BE2C (cell line): Measurements from ENCODE around the gene SLC29A1.

Experiments used
- DNase-seq: peaks from one replicate; pipeline ENCODE4 v3.0.0-alpha.2; 2020
- H3K27me3 ChIP-seq: fragments of 250-450 bp; sonication (Bioruptor Pico); 2 replicates; pipeline ENCODE4 v1.5.1; 2020; ENCODE audit warnings: mild to moderate bottlenecking
- H3K36me3 ChIP-seq: fragments of 250-450 bp; sonication (Bioruptor Pico); 2 replicates; pipeline ENCODE4 v1.5.1; 2020; ENCODE audit warnings: mild to moderate bottlenecking
- H3K4me1 ChIP-seq: fragments of 250-450 bp; sonication (Bioruptor Pico); 2 replicates; pipeline ENCODE4 v1.5.1; 2020
- H3K4me3 ChIP-seq: 2 replicates; pipeline ENCODE4 v1.5.1; 2011; ENCODE audit warnings: low read depth, low read length
- H3K9me3 ChIP-seq: fragments of 250-450 bp; sonication (Bioruptor Pico); 2 replicates; pipeline ENCODE4 v1.5.1; 2020
- CTCF ChIP-seq: IDR thresholded peaks from 2 replicates; pipeline ENCODE4 v1.5.1; 2012; ENCODE audit warnings: mild to moderate bottlenecking, low read depth, low read length

Gene SLC29A1

GRCh38 chr6:44201200-44201599, 22.2 kb upstream of the SLC29A1 start:
- H3K36me3 ChIP-seq = no peaks in the 10 kb centered on the region
- no peak for TF ChIP-seq CTCF
- no peaks in the 10 kb centered on the region for H3K9me3 ChIP-seq
- H3K27me3 ChIP-seq = no peaks in the 10 kb centered on the region
- no peak for DNase-seq
- H3K4me3 ChIP-seq = no peak overlapping the region
- H3K4me1 ChIP-seq = no peaks in the 10 kb centered on the region

- DNase-seq = no peak
- Histone ChIP-seq H3K36me3 (no peaks in the 10 kb centered on the region), H3K27me3 (no peaks in the 10 kb centered on the region), H3K9me3 (no peaks in the 10 kb centered on the region), H3K4me3 (no peak overlapping the region), H3K4me1 (no peaks in the 10 kb centered on the region)
- no peak for TF ChIP-seq CTCF
Measured at GRCh38 chr6:44201638-44202303, 21.6 kb upstream of the SLC29A1 start.

GRCh38 chr6:44202332-44202971, 20.9 kb upstream of the SLC29A1 start:
- Histone ChIP-seq H3K4me1 (no peaks in the 10 kb centered on the region), H3K9me3 (no peaks in the 10 kb centered on the region), H3K36me3 (no peaks in the 10 kb centered on the region), H3K4me3 (no peak overlapping the region), H3K27me3 (no peaks in the 10 kb centered on the region)
- TF ChIP-seq CTCF = no peak
- DNase-seq = no peak

- Histone ChIP-seq H3K4me3 (no peak overlapping the region), H3K27me3 (no peaks in the 10 kb centered on the region), H3K4me1 (no peaks in the 10 kb centered on the region), H3K9me3 (no peaks in the 10 kb centered on the region), H3K36me3 (no peaks in the 10 kb centered on the region)
- TF ChIP-seq CTCF = no peak
- no peak for DNase-seq
Measured at GRCh38 chr6:44202972-44203750, 20.2 kb upstream of the SLC29A1 start.

- no peaks in the 10 kb centered on the region for H3K36me3 ChIP-seq
- DNase-seq = no peak
- H3K4me1 ChIP-seq = no peaks in the 10 kb centered on the region
- TF ChIP-seq CTCF = no peak
- no peaks in the 10 kb centered on the region for H3K27me3 ChIP-seq
- no peak overlapping the region for H3K4me3 ChIP-seq
- no peaks in the 10 kb centered on the region for H3K9me3 ChIP-seq
Measured at GRCh38 chr6:44203955-44204354, 19.4 kb upstream of the SLC29A1 start.

- TF ChIP-seq CTCF = no peak
- Histone ChIP-seq H3K27me3 (no peaks in the 10 kb centered on the region), H3K4me1 (no peaks in the 10 kb centered on the region), H3K9me3 (no peaks in the 10 kb centered on the region), H3K4me3 (no peak overlapping the region), H3K36me3 (no peaks in the 10 kb centered on the region)
- DNase-seq = no peak
Measured at GRCh38 chr6:44207966-44208365, 15.4 kb upstream of the SLC29A1 start.
